KMS-11 (cell line): ENCODE measurements around the gene RALGAPA2.

ENCODE experiments used
- H2AFZ ChIP-seq: fragments of 200-600 bp; sonication (generic); 2 replicates; pipeline ENCODE4 v1.6.1; 2016; ENCODE audit warnings: antibody characterized with exemption, mixed run types, low read depth
- H3K27ac ChIP-seq: fragments of 200-600 bp; sonication (generic); 2 replicates; pipeline ENCODE4 v1.6.1; 2016; ENCODE audit warnings: mild to moderate bottlenecking, mixed run types
- H3K27me3 ChIP-seq: fragments of 200-600 bp; sonication (generic); 2 replicates; pipeline ENCODE4 v1.6.1; 2017; ENCODE audit warnings: mild to moderate bottlenecking, low read depth, mixed run types, moderate library complexity; ENCODE audit not compliant: insufficient read depth
- H3K36me3 ChIP-seq: fragments of 200-600 bp; sonication (generic); 2 replicates; pipeline ENCODE4 v1.6.1; 2017; ENCODE audit warnings: mild to moderate bottlenecking, mixed run types; ENCODE audit not compliant: insufficient read depth
- H3K4me1 ChIP-seq: fragments of 200-600 bp; sonication (generic); 2 replicates; pipeline ENCODE4 v1.6.1; 2016; ENCODE audit warnings: mild to moderate bottlenecking, low read depth, mixed run types; ENCODE audit not compliant: poor library complexity, severe bottlenecking
- H3K4me2 ChIP-seq: fragments of 200-600 bp; sonication (generic); 2 replicates; pipeline ENCODE4 v1.7.0; 2016; ENCODE audit warnings: mild to moderate bottlenecking, mixed run types
- H3K4me3 ChIP-seq: fragments of 200-600 bp; sonication (generic); IDR thresholded peaks from 2 replicates; pipeline ENCODE4 v1.6.1; 2017; ENCODE audit warnings: low read depth, low read length, mixed read lengths; ENCODE audit not compliant: insufficient read depth
- H3K79me2 ChIP-seq: fragments of 200-600 bp; sonication (generic); 2 replicates; pipeline ENCODE4 v1.6.1; 2016; ENCODE audit warnings: low read depth, mixed run types; ENCODE audit not compliant: insufficient read depth
- H3K9ac ChIP-seq: fragments of 200-600 bp; sonication (generic); 2 replicates; pipeline ENCODE4 v1.6.1; 2016; ENCODE audit warnings: mild to moderate bottlenecking, mixed run types
- H4K20me1 ChIP-seq: fragments of 200-600 bp; sonication (generic); 2 replicates; pipeline ENCODE4 v1.6.1; 2016; ENCODE audit warnings: mild to moderate bottlenecking, mixed run types; ENCODE audit not compliant: insufficient read depth
- TF ChIP-seq, protein P1 (sequence below): fragments of 200-600 bp; sonication (generic); conservative IDR thresholded peaks from 2 replicates; pipeline ENCODE4 v1.6.1; 2017; ENCODE audit warnings: low read depth, mild to moderate bottlenecking, antibody characterized with exemption, low read length, moderate library complexity, mixed read lengths

Gene RALGAPA2

DNA sequence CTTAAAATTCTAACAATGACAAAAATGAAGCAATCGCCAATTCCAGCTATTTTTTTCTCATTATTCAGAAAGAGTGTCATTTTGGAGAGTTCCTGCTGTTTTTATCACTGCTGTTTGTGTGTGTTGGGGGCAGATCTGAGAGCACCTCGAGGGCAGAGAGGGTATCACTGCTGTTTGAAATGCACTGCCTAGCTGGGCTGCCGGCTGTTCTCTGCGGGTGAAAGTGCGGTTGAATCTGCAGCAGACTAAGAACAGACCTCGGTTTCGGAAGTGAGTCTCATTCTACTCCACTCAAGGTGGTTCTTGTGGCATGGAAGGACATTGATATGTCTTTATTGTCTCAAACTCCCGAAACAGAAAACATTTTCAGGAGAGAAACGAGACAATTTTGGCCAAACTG is 326.3 kb downstream of the RALGAPA2 start:
- H3K4me1 ChIP-seq, result no peaks in the 10 kb centered on the region
- no peaks in the 10 kb centered on the region for H3K79me2 ChIP-seq
- no peak overlapping the region for H2AFZ ChIP-seq
- H3K9ac ChIP-seq, result no peak overlapping the region
- no peak overlapping the region for H3K4me3 ChIP-seq
- no peak overlapping the region for H3K27ac ChIP-seq
- no peak overlapping the region for H3K4me2 ChIP-seq
- TF ChIP-seq, protein P1, sequence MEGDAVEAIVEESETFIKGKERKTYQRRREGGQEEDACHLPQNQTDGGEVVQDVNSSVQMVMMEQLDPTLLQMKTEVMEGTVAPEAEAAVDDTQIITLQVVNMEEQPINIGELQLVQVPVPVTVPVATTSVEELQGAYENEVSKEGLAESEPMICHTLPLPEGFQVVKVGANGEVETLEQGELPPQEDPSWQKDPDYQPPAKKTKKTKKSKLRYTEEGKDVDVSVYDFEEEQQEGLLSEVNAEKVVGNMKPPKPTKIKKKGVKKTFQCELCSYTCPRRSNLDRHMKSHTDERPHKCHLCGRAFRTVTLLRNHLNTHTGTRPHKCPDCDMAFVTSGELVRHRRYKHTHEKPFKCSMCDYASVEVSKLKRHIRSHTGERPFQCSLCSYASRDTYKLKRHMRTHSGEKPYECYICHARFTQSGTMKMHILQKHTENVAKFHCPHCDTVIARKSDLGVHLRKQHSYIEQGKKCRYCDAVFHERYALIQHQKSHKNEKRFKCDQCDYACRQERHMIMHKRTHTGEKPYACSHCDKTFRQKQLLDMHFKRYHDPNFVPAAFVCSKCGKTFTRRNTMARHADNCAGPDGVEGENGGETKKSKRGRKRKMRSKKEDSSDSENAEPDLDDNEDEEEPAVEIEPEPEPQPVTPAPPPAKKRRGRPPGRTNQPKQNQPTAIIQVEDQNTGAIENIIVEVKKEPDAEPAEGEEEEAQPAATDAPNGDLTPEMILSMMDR, result no peak
- no peaks in the 10 kb centered on the region for H4K20me1 ChIP-seq
- H3K27me3 ChIP-seq, result no peaks in the 10 kb centered on the region
- no peaks in the 10 kb centered on the region for H3K36me3 ChIP-seq

DNA sequence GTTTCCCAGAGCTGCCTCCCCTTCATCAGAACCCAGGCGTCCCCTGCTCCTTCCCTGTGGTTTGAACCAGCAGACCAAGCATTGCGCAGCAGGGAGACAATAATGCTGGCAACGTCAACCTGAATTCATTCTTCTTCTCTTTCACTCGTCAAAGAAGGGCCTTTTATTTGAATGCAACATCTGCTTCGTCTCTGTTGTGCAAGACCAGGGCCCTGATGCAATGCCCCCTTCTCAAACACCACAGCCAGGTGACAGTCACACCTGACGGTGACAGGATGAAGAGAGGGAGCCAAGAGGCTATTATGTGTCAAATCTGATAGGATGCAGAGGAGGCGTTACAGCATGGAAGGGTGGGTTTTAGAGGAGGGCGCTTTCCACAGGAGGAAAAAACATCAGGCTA is 336.6 kb downstream of the RALGAPA2 start:
- H3K4me2 ChIP-seq, result no peak overlapping the region
- no peaks in the 10 kb centered on the region for H3K4me1 ChIP-seq
- H3K9ac ChIP-seq, result no peak overlapping the region
- H3K79me2 ChIP-seq, result no peaks in the 10 kb centered on the region
- no peak overlapping the region for H3K4me3 ChIP-seq
- no peak overlapping the region for H3K27ac ChIP-seq
- H3K27me3 ChIP-seq, result no peaks in the 10 kb centered on the region
- H4K20me1 ChIP-seq, result no peaks in the 10 kb centered on the region
- TF ChIP-seq, protein P1, result no peak
- H3K36me3 ChIP-seq, result no peaks in the 10 kb centered on the region
- H2AFZ ChIP-seq, result no peak overlapping the region

DNA sequence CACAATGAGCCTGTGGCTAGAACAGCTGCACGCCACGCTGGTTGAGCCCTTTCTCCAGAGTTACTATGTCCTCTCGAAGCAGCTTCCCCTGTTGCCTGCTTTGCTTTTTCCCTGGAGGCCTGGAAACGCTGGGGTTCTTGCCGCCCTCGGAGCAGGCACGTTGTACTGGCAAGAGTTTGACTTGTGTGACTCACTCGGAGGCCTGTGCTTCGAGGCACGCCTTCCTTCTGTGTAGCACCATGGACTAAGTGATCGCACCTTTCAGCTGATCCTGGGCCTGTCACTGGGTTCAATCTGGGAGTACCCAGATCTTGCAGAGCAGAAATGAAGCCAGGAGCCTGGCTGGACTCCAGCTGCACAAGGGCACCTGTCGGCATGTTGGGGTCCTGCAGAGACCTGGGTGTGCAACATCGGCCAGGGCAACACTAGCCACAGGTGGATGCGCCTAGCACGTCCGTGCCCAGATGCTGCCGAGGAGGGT is 339.3 kb downstream of the RALGAPA2 start:
- Histone ChIP-seq H3K36me3 (no peaks in the 10 kb centered on the region), H3K27ac (no peak overlapping the region), H3K4me3 (no peak overlapping the region), H4K20me1 (no peaks in the 10 kb centered on the region), H3K4me2 (no peak overlapping the region), H2AFZ (no peak overlapping the region), H3K4me1 (no peaks in the 10 kb centered on the region), H3K79me2 (no peaks in the 10 kb centered on the region), H3K27me3 (no peaks in the 10 kb centered on the region), H3K9ac (no peak overlapping the region)
- TF ChIP-seq, protein P1, result no peak

DNA sequence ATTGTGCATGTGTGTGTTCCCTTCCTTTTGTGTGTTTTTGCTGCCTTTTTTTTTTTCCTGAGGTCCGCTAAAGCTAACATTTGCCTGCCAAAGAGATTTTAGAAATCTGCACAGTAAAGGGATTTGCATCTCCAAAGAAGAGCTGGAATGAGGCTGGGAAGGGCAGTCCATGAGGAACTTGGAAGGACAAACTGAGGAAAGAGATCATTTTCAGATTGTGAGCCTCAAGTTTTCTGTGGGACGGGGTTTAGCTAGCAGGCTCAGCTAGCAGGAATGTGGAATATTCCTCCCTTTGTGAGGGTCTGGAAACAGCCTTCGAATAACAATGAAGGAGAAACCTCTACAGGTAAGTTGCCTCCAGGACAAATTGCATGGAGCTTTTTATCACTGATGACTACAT is 340.8 kb downstream of the RALGAPA2 start:
- H3K27ac ChIP-seq, result no peak overlapping the region
- H3K4me3 ChIP-seq, result no peak overlapping the region
- H3K36me3 ChIP-seq, result no peaks in the 10 kb centered on the region
- H4K20me1 ChIP-seq, result no peaks in the 10 kb centered on the region
- H3K79me2 ChIP-seq, result no peaks in the 10 kb centered on the region
- H3K4me2 ChIP-seq, result no peak overlapping the region
- no peaks in the 10 kb centered on the region for H3K27me3 ChIP-seq
- H3K9ac ChIP-seq, result no peak overlapping the region
- H2AFZ ChIP-seq, result no peak overlapping the region
- H3K4me1 ChIP-seq, result no peaks in the 10 kb centered on the region
- TF ChIP-seq, protein P1, result no peak
